ENCODE results near the gene ALX4. TPM values are rescaled to one million over a fixed set of nuclear protein-coding genes. Genes with fewer than 3 reads are reported as not detected.

Gene ALX4
- polyA plus RNA-seq, 2 of the 4 experiments (the other 2 are of a cell fraction): 1.00 to 5.6 TPM

DNA sequence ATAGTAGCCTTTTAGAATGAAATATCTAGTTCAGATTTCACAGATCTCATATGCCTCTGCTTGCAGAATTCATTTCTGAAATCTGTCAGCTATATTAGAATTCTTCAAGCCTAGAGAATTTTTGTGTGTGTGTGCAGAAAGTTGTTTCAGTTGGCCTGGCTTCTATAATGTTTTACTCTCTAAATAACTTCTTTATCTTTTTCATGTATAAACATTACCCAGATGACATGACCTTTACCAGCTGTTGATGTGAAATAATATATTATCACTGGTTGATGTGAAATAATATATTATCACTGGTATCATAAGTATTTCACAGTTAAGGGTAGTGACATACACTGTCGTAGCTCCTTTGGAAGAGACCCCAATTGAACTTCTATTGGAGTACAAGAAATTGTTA, 72.8 kb downstream of the ALX4 start:
- no peaks in the 10 kb centered on the region for H3K9me3 ChIP-seq
- no peak overlapping the region for H3K27ac ChIP-seq
- ATAC-seq (no peak), FAIRE-seq (no peak), DNase-seq (ENCODE audit: low read depth in 1 of 2, low spot score in 1 of 2) (no peak)
- TF ChIP-seq RNF2 (IDR thresholded peaks at IDR 0.05; ENCODE audit: borderline replicate concordance, low read depth) (no peak), FOXS1 (CRISPR knock-in tag; IDR thresholded peaks at IDR 0.05) (no peak), RARB (CRISPR knock-in tag; IDR thresholded peaks at IDR 0.05) (no peak), EHF (CRISPR knock-in tag; IDR thresholded peaks at IDR 0.05) (no peak), HOXB5 (CRISPR knock-in tag; IDR thresholded peaks at IDR 0.05) (no peak), ZFP36 (IDR thresholded peaks at IDR 0.05; ENCODE audit: borderline replicate concordance, partially characterized antibody) (no peak), NR3C1 (IDR thresholded peaks at IDR 0.05) (no peak), JUNB (IDR thresholded peaks at IDR 0.05) (no peak), CHD2 (IDR thresholded peaks at IDR 0.05; ENCODE audit: low read length, partially characterized antibody) (no peak), KDM5A (IDR thresholded peaks at IDR 0.05) (no peak), KDM1A (IDR thresholded peaks at IDR 0.05; ENCODE audit: low read depth) (no peak), POLR2A (IDR thresholded peaks at IDR 0.05; ENCODE audit: low read length) (no peak), EP300 (IDR thresholded peaks at IDR 0.05) (no peak)
- TF ChIP-seq, protein P1, sequence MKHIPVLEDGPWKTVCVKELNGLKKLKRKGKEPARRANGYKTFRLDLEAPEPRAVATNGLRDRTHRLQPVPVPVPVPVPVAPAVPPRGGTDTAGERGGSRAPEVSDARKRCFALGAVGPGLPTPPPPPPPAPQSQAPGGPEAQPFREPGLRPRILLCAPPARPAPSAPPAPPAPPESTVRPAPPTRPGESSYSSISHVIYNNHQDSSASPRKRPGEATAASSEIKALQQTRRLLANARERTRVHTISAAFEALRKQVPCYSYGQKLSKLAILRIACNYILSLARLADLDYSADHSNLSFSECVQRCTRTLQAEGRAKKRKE (CRISPR knock-in tag; IDR thresholded peaks at IDR 0.05; ENCODE audit: low read depth): no peak
- TF ChIP-seq, protein P2, sequence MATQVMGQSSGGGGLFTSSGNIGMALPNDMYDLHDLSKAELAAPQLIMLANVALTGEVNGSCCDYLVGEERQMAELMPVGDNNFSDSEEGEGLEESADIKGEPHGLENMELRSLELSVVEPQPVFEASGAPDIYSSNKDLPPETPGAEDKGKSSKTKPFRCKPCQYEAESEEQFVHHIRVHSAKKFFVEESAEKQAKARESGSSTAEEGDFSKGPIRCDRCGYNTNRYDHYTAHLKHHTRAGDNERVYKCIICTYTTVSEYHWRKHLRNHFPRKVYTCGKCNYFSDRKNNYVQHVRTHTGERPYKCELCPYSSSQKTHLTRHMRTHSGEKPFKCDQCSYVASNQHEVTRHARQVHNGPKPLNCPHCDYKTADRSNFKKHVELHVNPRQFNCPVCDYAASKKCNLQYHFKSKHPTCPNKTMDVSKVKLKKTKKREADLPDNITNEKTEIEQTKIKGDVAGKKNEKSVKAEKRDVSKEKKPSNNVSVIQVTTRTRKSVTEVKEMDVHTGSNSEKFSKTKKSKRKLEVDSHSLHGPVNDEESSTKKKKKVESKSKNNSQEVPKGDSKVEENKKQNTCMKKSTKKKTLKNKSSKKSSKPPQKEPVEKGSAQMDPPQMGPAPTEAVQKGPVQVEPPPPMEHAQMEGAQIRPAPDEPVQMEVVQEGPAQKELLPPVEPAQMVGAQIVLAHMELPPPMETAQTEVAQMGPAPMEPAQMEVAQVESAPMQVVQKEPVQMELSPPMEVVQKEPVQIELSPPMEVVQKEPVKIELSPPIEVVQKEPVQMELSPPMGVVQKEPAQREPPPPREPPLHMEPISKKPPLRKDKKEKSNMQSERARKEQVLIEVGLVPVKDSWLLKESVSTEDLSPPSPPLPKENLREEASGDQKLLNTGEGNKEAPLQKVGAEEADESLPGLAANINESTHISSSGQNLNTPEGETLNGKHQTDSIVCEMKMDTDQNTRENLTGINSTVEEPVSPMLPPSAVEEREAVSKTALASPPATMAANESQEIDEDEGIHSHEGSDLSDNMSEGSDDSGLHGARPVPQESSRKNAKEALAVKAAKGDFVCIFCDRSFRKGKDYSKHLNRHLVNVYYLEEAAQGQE (IDR thresholded peaks at IDR 0.05): no peak
- TF ChIP-seq, protein P3, sequence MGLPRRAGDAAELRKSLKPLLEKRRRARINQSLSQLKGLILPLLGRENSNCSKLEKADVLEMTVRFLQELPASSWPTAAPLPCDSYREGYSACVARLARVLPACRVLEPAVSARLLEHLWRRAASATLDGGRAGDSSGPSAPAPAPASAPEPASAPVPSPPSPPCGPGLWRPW (IDR thresholded peaks at IDR 0.05): no peak
- TF ChIP-seq, protein P4, sequence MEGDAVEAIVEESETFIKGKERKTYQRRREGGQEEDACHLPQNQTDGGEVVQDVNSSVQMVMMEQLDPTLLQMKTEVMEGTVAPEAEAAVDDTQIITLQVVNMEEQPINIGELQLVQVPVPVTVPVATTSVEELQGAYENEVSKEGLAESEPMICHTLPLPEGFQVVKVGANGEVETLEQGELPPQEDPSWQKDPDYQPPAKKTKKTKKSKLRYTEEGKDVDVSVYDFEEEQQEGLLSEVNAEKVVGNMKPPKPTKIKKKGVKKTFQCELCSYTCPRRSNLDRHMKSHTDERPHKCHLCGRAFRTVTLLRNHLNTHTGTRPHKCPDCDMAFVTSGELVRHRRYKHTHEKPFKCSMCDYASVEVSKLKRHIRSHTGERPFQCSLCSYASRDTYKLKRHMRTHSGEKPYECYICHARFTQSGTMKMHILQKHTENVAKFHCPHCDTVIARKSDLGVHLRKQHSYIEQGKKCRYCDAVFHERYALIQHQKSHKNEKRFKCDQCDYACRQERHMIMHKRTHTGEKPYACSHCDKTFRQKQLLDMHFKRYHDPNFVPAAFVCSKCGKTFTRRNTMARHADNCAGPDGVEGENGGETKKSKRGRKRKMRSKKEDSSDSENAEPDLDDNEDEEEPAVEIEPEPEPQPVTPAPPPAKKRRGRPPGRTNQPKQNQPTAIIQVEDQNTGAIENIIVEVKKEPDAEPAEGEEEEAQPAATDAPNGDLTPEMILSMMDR (IDR thresholded peaks at IDR 0.05): no peak
- TF ChIP-seq, protein P5, sequence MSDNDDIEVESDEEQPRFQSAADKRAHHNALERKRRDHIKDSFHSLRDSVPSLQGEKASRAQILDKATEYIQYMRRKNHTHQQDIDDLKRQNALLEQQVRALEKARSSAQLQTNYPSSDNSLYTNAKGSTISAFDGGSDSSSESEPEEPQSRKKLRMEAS (IDR thresholded peaks at IDR 0.05): no peak
- H3K4me2 ChIP-seq: no peak overlapping the region
- ChIA-PET POLR2A (no interaction called here), CTCF (interaction anchor here (0.5 to 2.8 kb wide), 5 partner anchors 11 to 628 kb away, joined by 3 to 7 read pairs (median 3); no protein-coding TSS in a partner anchor)
- H3K4me3 ChIP-seq: no peak overlapping the region
- peaks cover under 1% of the 10 kb centered on the region; the same call in 2 of the 3 replicates for H3K4me1 ChIP-seq
- 89% methylated on average over 1 of the region's 1 CpG for WGBS (ENCODE audit: missing lambda C conversion rate)

DNA sequence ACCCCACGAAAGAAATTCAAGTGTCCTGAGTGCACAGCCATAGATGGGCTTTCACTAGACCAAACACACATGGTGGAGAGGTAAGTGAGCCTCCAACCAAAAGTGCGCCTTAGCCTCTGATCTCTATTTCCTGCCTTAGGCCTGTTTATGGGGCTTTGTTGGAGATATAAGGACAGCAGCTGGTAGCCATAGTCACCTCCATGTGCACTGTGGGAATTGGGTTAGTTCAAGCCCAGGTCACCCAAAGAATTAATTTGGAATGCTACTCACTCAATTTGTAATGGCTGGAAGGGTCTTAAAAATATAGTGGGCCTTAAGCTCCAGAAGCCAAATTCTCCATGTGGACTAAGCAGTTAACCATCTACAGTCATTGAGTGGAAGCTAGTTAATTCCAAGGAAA, 73.6 kb downstream of the ALX4 start:
- H3K4me1 ChIP-seq: no peaks in the 10 kb centered on the region
- H3K9me3 ChIP-seq: no peaks in the 10 kb centered on the region
- H3K27ac ChIP-seq: no peak overlapping the region
- DNase-seq (ENCODE audit: low read depth in 1 of 2, low spot score in 1 of 2): no peak
- H3K4me3 ChIP-seq: no peak overlapping the region
- no peak for ATAC-seq
- FAIRE-seq: no peak
- ChIA-PET POLR2A (no interaction called here), CTCF (interaction anchor here (0.6 to 2.8 kb wide), 6 partner anchors 8 to 628 kb away, joined by 3 to 7 read pairs (median 4); no protein-coding TSS in a partner anchor)
- H3K4me2 ChIP-seq: no peak overlapping the region
- 86% methylated on average over 2 of the region's 2 CpGs for WGBS (ENCODE audit: missing lambda C conversion rate)
- TF ChIP-seq EP300 (IDR thresholded peaks at IDR 0.05) (no peak), MAZ (IDR thresholded peaks at IDR 0.05; ENCODE audit: borderline replicate concordance, low read depth, low read length) (no peak), CHD4 (IDR thresholded peaks at IDR 0.05; ENCODE audit: borderline replicate concordance) (no peak), NFE2L2 (conservative IDR thresholded peaks at IDR 0.05; ENCODE audit: low read length) (no peak), MYC (IDR thresholded peaks at IDR 0.05; ENCODE audit: borderline replicate concordance, low read length) (no peak), SMC3 (IDR thresholded peaks at IDR 0.05) (no peak), POLR2AphosphoS2 (conservative IDR thresholded peaks at IDR 0.05; ENCODE audit: low read length) (no peak), BHLHE40 (IDR thresholded peaks at IDR 0.05; ENCODE audit: low read depth, low read length) (no peak), POLR2A (IDR thresholded peaks at IDR 0.05; ENCODE audit: low read length) (no peak), KDM1A (IDR thresholded peaks at IDR 0.05; ENCODE audit: low read depth) (no peak), KDM5A (IDR thresholded peaks at IDR 0.05) (no peak), CBX8 (IDR thresholded peaks at IDR 0.05) (no peak), TP53 (CRISPR knock-in tag; IDR thresholded peaks at IDR 0.05) (no peak), SREBF2 (IDR thresholded peaks at IDR 0.05) (no peak)
- TF ChIP-seq, protein P4 (IDR thresholded peaks at IDR 0.05): no peak
- TF ChIP-seq, protein P6, sequence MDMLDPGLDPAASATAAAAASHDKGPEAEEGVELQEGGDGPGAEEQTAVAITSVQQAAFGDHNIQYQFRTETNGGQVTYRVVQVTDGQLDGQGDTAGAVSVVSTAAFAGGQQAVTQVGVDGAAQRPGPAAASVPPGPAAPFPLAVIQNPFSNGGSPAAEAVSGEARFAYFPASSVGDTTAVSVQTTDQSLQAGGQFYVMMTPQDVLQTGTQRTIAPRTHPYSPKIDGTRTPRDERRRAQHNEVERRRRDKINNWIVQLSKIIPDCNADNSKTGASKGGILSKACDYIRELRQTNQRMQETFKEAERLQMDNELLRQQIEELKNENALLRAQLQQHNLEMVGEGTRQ (IDR thresholded peaks at IDR 0.05): no peak

Measured in A549 (cell line).